NB4 (cell line): ENCODE data around the gene APOBEC4.

Source experiments
- CTCF ChIP-seq: IDR thresholded peaks from one replicate; pipeline ENCODE4 v1.5.1; 2012; ENCODE audit warnings: low read depth, low read length
- MAX ChIP-seq: IDR thresholded peaks from 2 replicates; pipeline ENCODE4 v1.6.1; 2011; ENCODE audit warnings: low read depth, low read length
- POLR2A ChIP-seq: IDR thresholded peaks from 2 replicates; pipeline ENCODE4 v1.6.1; 2011; ENCODE audit warnings: mild to moderate bottlenecking; ENCODE audit not compliant: insufficient read length; ENCODE audit errors: extremely low read depth

GRCh38 chr1:183645531-183645930, 7.6 kb downstream of the APOBEC4 start:
- no peak for TF ChIP-seq CTCF
- TF ChIP-seq POLR2A: no peak
- TF ChIP-seq MAX: no peak
